ENCODE measurements around the gene GAPDH.
A peak's percentile ranks its signal among the peaks of the same experiment; 100 is the strongest.
"Not testable (repeated sequence)": the region's sequence is repeated elsewhere in the genome, so short reads cannot be mapped to it uniquely, and the experiment has no call there.

The GAPDH gene

DNA sequence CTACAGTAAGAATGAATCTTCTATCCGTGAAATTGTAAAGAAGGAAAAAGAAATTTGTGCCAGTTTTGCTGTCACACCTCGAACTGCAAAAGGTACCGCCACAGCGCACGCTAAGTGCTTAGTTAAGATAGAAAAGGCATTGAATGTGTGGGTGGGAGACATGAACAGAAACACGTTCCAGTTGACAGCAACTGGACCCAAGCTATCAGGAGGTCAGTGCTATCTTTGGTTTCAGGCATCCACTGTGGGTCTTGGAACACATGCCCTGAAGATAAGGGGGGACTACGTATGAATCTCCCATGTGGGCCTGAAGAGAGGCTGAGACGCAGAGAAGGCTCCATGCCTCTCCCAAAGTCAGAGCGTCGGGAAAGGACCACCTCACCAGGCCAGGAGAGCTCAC lies 11.7 kb downstream of the GAPDH start:
- DNase-seq (ENCODE audit: low spot score), result no peak

DNA sequence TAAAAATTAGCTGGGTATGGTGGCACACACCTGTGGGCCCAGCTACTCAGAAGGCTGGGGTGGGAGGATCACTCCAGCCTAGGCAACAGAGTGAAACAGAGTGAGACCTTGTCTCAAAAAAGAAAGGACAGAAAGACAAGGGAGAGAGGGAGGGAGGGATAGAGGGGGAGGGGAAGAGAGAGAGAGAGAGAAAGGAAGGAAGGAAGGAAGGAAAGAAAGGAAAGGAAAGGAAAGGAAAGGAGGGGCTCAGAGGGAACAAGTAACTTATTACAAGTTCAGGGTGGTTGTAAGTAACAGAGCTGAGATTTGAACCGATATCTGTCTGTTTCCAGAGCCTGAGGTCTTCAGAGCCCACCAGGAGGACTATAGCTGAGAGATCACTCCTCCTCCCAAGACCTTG lies 13.2 kb downstream of the GAPDH start:
- no peak for DNase-seq (ENCODE audit: low spot score)

DNA sequence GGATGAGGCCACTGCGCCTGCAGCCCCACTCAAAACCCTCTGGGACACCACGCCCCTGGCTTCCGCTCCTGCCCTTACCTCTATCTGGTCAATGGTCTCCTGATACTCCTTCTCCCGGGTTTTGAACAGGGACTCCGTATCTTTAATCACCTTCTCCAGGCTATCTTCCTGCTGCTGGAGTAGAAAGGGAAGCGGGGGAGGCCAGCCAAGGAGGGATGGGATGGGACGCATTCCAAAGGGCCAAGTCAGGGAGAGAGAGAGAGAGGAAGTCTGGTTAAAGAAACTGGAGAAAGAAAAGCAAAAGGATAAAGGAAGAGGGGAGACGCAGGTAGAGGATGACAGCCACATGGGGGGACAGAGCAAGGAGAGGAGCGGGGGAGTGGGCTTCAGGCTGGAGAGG lies 13.7 kb downstream of the GAPDH start:
- DNase-seq (ENCODE audit: low spot score), result no peak

DNA sequence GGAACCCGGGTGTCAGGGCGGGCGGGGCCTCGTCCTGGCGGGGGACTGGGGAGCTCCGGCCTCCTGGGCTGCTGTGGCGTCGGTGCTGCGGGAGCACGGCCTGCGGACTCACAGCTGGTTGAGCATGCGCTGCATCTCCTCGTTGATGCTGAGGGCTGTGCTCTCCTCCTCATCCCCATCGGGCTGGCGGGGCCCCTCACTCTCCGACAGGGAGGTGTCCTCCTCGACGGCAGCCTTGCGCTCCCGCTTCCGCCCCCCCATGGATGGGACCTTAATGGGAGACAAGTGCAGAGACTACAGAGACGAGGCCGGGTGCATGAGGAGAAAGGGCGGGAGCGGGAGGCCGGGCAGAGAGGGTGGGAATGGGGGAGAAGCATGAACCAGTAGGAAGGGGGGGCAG lies 14.2 kb downstream of the GAPDH start:
- DNase-seq (ENCODE audit: low spot score), result no peak

DNA sequence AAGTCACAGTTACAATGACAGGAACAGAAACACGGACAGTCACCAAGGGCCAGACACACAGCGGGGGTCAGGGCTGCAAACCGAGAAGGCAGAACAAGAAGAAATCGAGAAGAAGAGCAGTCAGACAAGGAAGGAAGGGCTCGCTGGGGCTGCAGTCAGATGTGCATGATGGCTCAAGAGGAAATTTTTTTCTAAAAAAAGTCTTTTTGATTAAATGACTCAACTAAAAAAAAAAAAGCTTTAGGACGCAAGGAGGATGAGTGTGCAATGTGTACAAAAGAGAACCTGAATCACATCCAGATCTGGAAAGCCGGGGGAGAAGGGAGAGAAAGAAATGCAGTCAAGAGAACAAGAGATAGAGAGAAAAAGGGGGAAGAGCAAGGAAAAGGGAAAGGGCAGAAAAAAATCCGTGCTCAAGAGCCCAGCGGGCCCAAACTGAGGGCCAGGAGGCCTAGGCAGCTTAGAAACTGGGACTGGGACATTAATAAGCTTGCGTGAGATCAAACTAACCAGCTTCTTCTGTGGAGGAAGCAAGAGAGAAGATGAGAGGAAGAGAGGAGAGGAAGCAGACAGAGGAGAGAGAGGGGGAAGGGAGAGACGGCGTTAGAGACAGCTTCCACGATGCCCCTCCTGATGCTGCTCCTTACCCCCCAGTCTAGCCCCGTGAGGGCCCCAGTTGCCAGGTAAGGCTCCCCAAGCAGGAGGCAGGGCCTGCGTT lies 14.8 kb downstream of the GAPDH start:
- DNase-seq (ENCODE audit: low spot score), result no peak

DNA sequence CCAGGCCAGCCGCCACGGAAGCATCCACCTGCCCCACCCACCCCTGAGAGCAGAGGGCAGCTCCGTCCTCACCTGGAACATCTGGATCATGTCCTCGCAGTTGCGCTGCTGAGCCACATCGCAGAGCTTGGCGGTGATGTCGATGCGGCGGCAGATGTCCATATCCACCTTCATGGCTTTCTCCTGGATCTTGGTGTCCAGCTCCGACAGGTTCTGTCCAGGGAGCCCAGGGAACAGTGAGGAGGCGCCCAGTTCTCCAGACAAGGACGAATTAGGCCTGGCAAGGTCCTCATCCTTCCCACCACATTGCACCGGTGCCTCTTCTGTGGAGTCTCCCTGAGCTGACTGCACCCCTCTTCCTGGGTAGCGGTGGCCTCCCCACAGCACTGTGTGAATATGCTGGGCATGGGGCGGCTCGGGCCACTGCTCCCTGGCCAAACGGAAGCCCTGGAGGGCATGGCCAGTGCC lies 15.4 kb downstream of the GAPDH start:
- no peak for DNase-seq (ENCODE audit: low spot score)

DNA sequence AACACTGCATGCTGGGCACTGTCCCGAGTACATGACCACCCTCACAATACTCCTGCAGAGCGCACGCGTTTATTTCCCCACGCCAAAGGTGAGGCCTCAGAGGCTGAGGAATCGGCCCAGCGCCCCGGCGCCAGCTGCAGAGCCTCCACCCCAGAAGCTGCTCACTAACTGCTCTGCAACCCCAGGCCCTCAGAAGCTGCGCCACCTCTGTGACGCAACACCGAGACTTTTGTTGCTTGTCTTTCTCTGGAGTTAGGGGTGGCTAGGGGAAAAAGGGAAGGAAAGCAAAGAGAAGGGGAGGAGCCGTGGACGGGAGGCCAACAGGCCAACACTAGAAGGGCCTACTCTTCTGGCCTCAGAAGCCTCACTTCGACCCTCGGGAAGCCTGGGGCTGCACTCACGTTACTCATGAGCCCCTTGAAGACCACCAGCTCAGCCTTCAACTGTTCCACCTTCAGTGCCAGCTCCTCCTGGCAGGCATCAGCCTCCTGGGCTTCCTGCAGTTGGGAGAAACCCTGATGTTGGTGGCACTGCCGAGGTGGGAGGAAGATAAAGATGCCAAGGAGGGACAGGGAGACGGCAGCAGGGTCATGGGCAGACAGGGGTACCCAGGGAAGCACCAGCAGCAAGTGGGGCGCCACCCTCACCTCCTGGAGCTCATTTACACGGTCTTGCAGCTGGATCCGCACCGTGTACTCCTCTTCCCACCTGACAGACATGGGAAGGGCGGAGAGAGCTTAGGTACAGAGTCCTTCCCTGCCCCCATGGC lies 16.2 kb downstream of the GAPDH start:
- no peak for DNase-seq (ENCODE audit: low spot score)

DNA sequence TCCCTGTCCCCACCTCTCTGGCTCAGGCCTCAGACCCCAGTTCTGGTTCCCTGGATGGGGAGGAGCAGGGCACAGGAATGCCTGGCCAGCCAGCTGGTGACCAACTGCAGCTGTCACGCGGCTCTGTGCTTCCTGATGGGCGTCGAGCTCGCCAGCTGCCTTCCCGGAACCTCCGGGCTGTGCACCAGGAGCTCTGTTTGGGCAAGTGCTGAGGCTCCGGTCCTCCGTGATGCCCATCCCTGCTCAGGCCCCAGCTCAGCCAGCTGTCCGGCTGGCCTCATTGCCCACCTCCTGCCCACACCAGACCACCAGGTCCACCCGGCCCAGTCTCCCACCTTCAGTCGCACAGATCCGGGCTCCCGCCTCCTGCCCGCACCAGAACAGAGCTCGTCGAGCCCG lies 16.7 kb downstream of the GAPDH start:
- no peak for DNase-seq (ENCODE audit: low spot score)

DNA sequence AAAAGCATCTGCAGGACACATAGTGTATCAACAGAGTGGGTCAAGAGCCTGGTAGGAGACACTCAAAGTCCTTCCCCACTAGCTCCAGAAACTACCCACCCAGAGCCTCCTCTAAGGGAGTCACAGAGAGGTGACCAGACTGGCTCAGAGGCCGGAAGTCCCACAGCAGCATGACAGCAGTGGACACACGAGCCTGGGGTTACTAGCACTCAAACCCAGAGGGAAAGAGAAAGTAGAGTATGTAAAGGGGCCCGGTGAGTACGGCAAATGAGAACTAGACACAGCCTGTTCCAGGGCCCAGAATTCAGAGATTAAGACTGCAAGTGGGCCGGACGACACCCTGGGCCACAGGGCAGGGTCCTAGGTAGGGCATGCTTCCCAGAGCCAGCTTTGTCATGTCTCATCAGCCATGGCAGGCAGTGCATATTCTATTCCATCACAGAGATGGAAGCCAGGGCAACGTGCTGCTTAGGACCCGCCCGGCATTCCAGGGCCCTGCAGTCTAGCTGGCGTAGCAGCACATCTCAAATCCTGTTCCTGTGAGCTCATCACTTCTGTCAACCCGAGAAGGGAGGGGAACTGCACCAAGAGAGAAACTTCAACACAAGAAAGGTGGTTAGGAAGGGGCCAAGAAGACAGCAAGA lies 17.3 kb downstream of the GAPDH start:
- DNase-seq (ENCODE audit: low spot score), result no peak

DNA sequence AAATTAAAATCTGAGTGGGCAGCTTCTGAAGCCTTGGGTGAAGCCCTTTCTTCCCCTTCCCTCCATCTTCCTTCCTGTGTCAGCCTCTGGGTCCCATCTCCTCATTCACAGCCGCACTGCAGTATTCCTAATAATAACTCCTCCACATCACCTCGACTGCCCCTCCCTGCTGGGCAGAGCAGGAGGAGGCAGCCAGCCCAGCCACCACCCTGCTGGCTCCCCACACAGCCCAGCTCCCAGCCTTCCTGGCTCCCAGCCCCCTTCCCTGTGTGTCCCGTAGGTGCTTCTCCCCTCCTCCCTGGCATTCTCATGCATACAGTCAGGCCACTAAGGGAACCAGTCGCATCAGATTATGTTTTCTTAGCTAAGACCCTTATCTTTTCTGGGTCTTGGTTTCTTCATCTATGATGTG lies 17.8 kb downstream of the GAPDH start:
- DNase-seq (ENCODE audit: low spot score), result no peak

DNA sequence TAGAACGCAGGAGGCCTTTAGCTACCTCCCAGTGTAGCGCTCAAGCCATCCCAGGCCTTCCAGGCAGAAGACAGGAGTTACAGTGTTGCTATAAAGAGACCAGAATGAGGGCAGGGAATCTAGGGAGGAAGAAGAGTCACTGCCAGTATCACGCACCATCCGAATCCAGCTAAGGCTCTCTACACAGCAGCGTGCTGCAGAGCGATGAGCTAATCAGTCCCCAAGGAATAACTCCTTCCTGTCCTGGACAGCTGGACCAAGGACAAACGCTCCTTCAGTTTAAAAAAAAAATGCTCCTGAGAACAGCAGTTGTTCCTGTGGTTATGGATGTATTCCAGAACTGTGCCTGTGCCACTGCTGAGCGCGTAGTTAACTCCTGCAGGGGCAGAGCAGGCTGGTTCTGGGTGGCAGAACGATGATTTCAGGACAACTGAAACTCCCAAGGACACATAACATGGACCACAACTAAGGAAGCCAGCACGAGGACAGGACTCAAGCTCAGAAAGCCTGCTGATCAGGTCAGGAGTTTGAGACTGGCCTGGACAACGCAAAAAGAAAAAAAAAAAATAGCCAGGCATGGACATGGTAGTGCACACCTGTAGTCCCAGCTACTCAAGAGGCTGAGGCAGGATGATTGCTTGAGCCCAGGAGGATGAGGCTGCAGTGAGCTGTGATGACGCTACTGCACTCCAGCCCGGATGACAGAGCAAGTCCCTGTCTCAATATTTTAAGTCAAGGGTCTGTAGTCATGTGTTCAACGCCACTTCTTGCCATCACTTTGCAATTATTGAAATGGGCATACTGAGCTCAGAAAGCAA lies 18.9 kb downstream of the GAPDH start:
- DNase-seq (ENCODE audit: low spot score), result no peak

DNA sequence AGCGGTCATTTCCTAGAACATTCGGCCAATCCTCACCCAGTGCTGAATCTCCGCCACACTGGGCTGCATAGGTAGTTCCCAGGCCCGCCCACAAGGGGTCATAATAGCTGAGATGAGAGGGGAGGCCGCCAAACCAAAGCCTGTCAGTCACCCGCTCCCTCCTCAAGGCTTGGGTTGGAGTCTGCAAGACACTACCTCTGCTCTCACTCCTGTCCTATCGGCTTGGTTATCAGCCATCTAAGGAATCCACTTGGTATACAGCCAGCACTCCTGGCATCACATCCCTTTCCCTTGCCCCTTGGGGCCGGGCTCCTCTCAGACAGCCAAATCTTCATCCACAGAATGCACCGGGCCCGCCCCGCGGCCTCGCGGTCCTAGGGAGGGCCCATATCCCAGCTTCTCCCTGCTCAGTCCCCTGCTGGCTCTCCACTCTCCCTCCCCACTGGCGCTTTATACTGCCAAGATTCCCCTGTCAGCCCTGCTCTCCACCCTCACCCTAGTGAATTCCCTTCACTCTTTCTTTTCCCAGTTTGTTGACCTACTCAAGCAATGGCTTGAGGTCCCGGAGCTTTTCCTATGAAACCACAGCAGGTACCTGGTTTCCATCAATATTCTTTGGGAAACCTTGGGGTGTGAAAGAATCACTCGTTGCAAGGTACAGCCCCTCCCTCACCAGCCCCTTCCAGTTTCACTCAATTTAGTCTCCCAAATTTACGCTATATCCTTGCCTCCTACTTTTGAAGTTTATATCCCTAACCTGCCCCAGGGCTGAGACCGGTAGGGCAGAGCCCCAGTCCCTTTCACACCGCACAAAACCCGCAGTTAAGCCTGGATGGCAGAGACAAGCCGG lies 20.1 kb downstream of the GAPDH start:
- DNase-seq (ENCODE audit: low spot score), result peak; percentile 94

DNA sequence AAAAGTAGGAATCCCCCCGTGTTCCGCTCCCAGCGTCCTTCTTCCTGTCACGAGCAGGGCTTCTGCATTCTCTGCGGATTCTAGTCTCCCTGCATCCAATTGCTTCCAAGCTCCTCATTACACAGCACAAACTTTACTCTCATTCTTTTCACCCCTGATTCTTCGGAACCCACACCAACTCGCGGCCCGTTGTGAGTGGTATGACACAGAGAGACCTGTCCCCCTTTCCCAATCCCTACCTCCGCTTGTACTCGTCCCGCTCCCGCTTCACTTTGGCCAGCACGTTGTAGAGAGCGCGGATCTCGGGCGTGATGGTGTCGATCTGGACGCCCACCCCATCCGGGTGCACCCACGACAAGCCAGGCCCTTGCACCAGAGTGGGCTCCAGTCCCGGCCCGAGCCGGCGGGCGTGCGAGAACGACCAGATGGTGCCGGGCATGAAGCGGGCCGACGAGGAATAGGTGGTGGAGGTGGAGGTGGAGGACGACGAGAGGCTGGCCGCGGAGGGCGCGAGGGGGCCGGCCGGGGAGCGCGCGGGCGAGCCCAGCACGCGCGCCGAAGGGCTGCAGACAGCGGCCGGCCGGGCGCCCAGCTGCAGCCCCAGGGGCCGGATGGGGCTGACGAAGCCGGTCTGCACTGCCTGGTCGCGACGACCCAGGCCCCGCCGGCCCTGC lies 20.8 kb downstream of the GAPDH start:
- DNase-seq (ENCODE audit: low spot score), result no peak

DNA sequence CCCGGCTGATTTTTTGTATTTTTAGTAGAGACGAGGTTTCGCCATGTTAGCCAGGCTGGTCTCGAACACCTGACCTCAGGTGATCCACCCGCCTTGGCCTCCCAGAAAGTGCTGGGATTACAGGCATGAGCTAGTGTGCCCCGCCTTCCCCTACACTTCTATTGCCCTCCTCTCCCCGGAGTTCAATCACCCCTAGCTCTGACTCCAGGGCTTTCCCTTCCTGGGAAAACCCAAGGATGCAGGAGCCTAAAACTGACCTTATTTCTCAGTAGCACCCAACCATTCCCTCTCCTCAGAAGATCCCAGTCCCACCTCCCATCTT lies 22.1 kb downstream of the GAPDH start:
- DNase-seq (ENCODE audit: low spot score), result not testable (repeated sequence)

DNA sequence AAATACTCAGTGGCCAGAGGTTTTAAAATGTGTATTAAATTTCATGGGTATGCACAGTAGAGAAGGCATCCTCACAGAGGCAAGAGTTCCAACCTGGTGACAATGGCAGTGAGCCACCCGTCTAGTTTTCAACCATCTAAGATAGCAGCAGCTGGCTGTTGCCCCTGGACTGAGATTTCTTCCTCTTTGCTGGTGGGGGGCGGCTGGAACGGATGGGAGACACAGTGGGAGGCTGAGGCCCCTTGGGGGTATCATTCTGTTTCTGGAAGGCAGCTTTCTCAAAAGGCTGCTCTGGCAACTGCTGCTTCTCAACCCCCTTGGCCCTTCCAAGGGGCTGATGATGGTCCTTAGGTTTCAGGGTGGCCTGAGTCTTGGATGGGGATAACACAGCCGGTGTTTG lies 22.5 kb downstream of the GAPDH start:
- DNase-seq (ENCODE audit: low spot score), result no peak

DNA sequence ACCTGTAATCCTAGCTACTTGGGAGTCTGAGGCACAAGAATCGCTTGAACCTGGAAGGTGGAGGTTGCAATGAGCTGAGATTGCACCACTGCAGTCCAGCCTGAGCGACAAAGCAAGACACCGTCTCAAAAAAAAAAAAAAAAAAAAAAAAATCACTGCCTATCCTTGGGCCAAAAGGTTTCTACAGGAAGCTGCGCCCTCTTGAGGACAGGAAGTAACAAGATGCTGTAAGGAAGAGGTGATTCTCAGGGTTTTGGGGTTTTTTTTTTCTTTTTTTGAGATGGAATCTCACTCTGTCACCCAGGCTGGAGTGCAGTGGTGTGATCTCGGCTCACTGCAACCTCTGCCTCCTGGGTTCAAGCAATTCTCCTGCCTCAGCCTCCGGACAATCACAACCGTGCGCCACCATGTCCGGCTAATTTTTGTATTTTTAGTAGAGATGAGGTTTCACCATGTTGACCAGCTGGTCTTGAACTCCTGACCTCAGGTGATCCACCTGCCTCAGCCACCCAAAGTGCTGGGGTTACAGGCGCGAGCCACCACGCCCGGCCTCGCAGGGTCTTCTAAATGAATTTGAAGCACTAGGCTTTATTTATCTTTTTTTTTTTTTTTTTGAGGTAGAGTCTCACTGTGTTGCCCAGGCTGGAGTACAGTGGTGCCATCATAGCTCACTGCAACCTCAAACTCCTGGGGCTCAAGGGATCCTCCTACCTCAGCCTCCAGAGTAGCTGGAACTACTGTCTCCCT lies 23.9 kb downstream of the GAPDH start:
- DNase-seq (ENCODE audit: low spot score), result not testable (repeated sequence)

DNA sequence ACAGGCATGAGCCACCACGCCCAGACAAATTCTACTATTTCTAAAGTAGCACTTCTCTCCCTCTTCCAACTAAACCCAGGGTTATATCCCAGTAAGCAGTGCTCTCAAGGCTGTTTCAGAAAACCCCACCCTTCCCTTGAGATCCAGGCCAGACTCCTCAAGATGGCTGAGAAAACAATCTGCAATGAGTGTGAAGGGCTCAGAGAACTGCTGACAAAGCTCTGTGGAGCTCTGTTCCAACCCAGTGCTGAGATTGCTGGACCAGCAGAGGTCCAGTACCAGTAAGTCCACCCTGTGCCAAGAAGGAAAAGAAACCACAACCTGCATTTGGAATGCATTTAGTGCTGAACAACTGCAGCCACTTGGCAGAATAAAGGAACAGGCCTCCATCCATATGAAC lies 25.2 kb downstream of the GAPDH start:
- DNase-seq (ENCODE audit: low spot score), result no peak

DNA sequence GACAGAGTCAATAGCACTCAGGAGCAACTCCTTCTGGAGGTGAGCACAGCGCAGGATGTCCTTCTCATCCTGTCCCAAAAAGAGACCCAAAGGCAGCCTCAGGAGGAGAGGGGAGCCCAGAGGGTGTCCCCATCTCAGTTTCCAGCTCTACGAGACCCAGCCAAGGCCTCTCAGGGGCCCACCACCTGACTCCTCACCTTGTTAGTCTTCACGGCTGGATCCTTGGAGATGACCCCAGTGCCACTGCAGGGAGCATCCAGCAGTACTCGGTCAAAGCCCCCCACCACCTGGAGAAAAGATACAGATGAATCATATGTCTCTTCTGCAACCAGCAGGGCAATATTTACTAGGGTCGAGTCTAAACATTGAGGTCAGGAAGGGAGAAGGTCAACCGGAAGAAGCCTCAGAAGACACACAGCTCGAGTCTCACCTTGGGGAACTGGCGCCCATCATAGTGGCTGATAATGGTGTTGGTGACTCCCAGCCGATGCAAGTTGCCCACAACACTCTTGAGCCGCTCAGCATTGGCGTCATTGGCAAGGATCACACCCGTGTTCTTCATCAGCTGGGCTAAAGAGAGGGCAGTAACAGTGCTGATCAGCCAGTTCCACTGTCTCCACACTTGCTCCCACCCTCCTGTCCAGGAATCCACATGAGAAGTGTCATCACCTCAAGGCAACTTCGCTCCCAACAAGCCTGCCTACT lies 26.3 kb downstream of the GAPDH start:
- DNase-seq (ENCODE audit: low spot score), result no peak

DNA sequence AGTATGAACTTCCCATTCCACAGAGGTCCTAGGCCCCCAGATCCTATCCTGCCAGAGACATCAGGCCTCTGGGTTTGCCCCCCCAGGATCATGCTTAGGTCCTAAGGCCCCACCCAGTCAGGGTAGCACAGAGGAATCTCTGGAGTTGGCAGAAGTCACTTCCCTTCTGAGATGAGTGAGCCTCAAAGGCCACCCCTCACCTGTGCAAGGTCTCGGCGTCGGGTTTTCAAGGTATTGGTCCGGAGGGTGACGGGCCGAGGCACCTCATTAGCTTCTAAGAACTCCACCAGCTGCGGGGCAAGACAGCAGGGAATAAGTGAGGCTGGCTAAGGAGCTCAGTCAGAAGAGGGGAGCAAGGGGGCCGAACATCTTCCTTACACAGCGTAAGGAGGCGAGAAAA lies 28.6 kb downstream of the GAPDH start:
- no peak for DNase-seq (ENCODE audit: low spot score)

All from ecto neural progenitor cell (in vitro differentiated cells).